Glomerular visceral epithelial cell (primary cell): ENCODE measurements around the gene SELENOI.
"Not testable (repeated sequence)": the region's sequence is repeated elsewhere in the genome, so short reads cannot be mapped to it uniquely, and the experiment has no call there.

Experiments used
- DNase-seq: peaks from one replicate; pipeline ENCODE4 v3.0.0-alpha.2; 2016; ENCODE audit errors: extremely low spot score

Gene SELENOI

GRCh38 chr2:26345545-26346453 lies at the start of gene SELENOI:
Gene SELENOI (plus strand): TSS chr2:26346143. CDS start chr2:26346233, 90 bp downstream.
- DNase-seq, result peak; percentile 98

GRCh38 chr2:26297061-26297460 lies 48.9 kb upstream of the SELENOI start:
- DNase-seq, result no peak

GRCh38 chr2:26298286-26298637 lies 47.7 kb upstream of the SELENOI start:
- DNase-seq, result no peak

- peak; percentile 17 for DNase-seq
These were observed 47.1 kb upstream of the SELENOI start for GRCh38 chr2:26298638-26299393.

GRCh38 chr2:26299471-26300101 lies 46.4 kb upstream of the SELENOI start:
- peak; percentile 60 for DNase-seq

- peak; percentile 20 for DNase-seq
These were observed 45.6 kb upstream of the SELENOI start for GRCh38 chr2:26300234-26300925.

- DNase-seq, result no peak
These were observed 43.1 kb upstream of the SELENOI start for GRCh38 chr2:26302846-26303245.

GRCh38 chr2:26305094-26305493 lies 40.8 kb upstream of the SELENOI start:
- DNase-seq, result not testable (repeated sequence)

GRCh38 chr2:26305540-26305939 lies 40.4 kb upstream of the SELENOI start:
- no peak for DNase-seq

- DNase-seq, result no peak
These were observed 36.0 kb upstream of the SELENOI start for GRCh38 chr2:26309921-26310320.

- no peak for DNase-seq
These were observed 33.5 kb upstream of the SELENOI start for GRCh38 chr2:26312471-26312870.

GRCh38 chr2:26313446-26313845 lies 32.5 kb upstream of the SELENOI start:
- DNase-seq, result no peak

GRCh38 chr2:26314243-26314642 lies 31.7 kb upstream of the SELENOI start:
- no peak for DNase-seq

GRCh38 chr2:26316041-26316440 lies 29.9 kb upstream of the SELENOI start:
- DNase-seq, result peak; percentile 16

GRCh38 chr2:26316845-26317244 lies 29.1 kb upstream of the SELENOI start:
- no peak for DNase-seq

GRCh38 chr2:26317377-26318105 lies 28.4 kb upstream of the SELENOI start:
- DNase-seq, result no peak

- no peak for DNase-seq
These were observed 27.0 kb upstream of the SELENOI start for GRCh38 chr2:26318950-26319349.

GRCh38 chr2:26324479-26324878 lies 21.5 kb upstream of the SELENOI start:
- not testable (repeated sequence) for DNase-seq

GRCh38 chr2:26324903-26325302 lies 21.0 kb upstream of the SELENOI start:
- no peak for DNase-seq

GRCh38 chr2:26325851-26326250 lies 20.1 kb upstream of the SELENOI start:
- no peak for DNase-seq

GRCh38 chr2:26326514-26326913 lies 19.4 kb upstream of the SELENOI start:
- no peak for DNase-seq
